Keratinocyte (primary cell): ENCODE data around the gene DLG2. TPM values are rescaled to one million over a fixed set of nuclear protein-coding genes. Genes with fewer than 3 reads are reported as not detected.

Experiments used
- DNase-seq: peaks from one replicate; pipeline ENCODE4 v3.0.0-alpha.2; 2011; ENCODE audit warnings: low read depth, missing footprints, low spot score
- FAIRE-seq: peaks from 2 replicates; lab custom pipeline; 2011; peaks lifted over from hg19 to GRCh38; lab: Jason Lieb, UNC
- H2AFZ ChIP-seq: 2 replicates; pipeline ENCODE4 v1.6.0; 2012; ENCODE audit warnings: low read length, control low read depth, inconsistent platforms; ENCODE audit not compliant: control insufficient read depth
- H3K27ac ChIP-seq: 2 replicates; pipeline ENCODE4 v1.5.1; 2011; ENCODE audit warnings: low read length; ENCODE audit not compliant: control insufficient read depth, insufficient read depth
- H3K27me3 ChIP-seq: 3 replicates; pipeline ENCODE4 v1.6.0; 2011; ENCODE audit warnings: low read length; ENCODE audit not compliant: control insufficient read depth, insufficient read depth; ENCODE audit errors: extremely low read depth
- H3K36me3 ChIP-seq, 2 experiments: 2 replicates in 1 of 2; 3 replicates in 1 of 2; pipeline ENCODE4 v1.5.1; 2011; ENCODE audit warnings: low read length in 2 of 2, mild to moderate bottlenecking in 1 of 2; ENCODE audit not compliant: control insufficient read depth in 2 of 2, insufficient read depth in 2 of 2; ENCODE audit errors: extremely low read depth in 1 of 2
- H3K4me1 ChIP-seq: 3 replicates; pipeline ENCODE4 v1.5.1; 2011; ENCODE audit warnings: low read length; ENCODE audit not compliant: control insufficient read depth, insufficient read depth; ENCODE audit errors: extremely low read depth
- H3K4me2 ChIP-seq: 3 replicates; pipeline ENCODE4 v1.6.0; 2011; ENCODE audit warnings: low read depth, low read length; ENCODE audit not compliant: control insufficient read depth, insufficient read depth; ENCODE audit errors: extremely low read depth
- H3K4me3 ChIP-seq, 3 experiments: fragments of 200-600 bp in 1 of 3; sonication (generic) in 1 of 3; 2 replicates in 2 of 3; 3 replicates in 1 of 3; pipeline ENCODE4 v1.5.1; 2011 to 2016; ENCODE audit warnings: low read length in 3 of 3, mild to moderate bottlenecking in 3 of 3, control low read depth in 2 of 3, inconsistent platforms in 1 of 3, low read depth in 1 of 3, mixed read lengths in 1 of 3, mixed run types in 1 of 3, moderate library complexity in 1 of 3; ENCODE audit not compliant: control insufficient read depth in 2 of 3, insufficient read depth in 2 of 3; ENCODE audit errors: extremely low read depth in 1 of 3
- H3K79me2 ChIP-seq: 2 replicates; pipeline ENCODE4 v1.6.0; 2012; ENCODE audit warnings: low read length; ENCODE audit not compliant: control insufficient read depth, insufficient read depth
- H3K9ac ChIP-seq: 3 replicates; pipeline ENCODE4 v1.6.0; 2011; ENCODE audit warnings: low read length; ENCODE audit not compliant: control insufficient read depth, insufficient read depth; ENCODE audit errors: extremely low read depth
- H3K9me1 ChIP-seq: 3 replicates; pipeline ENCODE4 v1.6.0; 2011; ENCODE audit warnings: low read length; ENCODE audit not compliant: control insufficient read depth, insufficient read depth; ENCODE audit errors: extremely low read depth
- H3K9me3 ChIP-seq: 2 replicates; pipeline ENCODE4 v1.5.1; 2012; ENCODE audit warnings: low read depth, low read length; ENCODE audit not compliant: control insufficient read depth
- H4K20me1 ChIP-seq: 3 replicates; pipeline ENCODE4 v1.6.0; 2011; ENCODE audit warnings: low read length; ENCODE audit not compliant: control insufficient read depth, insufficient read depth; ENCODE audit errors: extremely low read depth
- CTCF ChIP-seq, 3 experiments: IDR thresholded peaks in 1 of 3; conservative IDR thresholded peaks in 1 of 3; optimal IDR thresholded peaks in 1 of 3; 2 replicates in 2 of 3; 3 replicates in 1 of 3; pipeline versions ENCODE3 to v1.5.1; 2011; ENCODE audit warnings: low read length in 3 of 3, mild to moderate bottlenecking in 3 of 3, moderate library complexity in 2 of 3, control low read depth in 1 of 3, inconsistent platforms in 1 of 3; ENCODE audit not compliant: insufficient read depth in 2 of 3; ENCODE audit errors: extremely low read depth in 1 of 3
- EZH2 ChIP-seq: IDR thresholded peaks from one replicate; pipeline ENCODE4 v1.6.1; 2012; ENCODE audit warnings: inconsistent platforms, mild to moderate bottlenecking, low read length, moderate library complexity
- dilution Hi-C: fragments of 300-500 bp; cut with MboI; formaldehyde crosslinking; loops from one replicate; pipeline ENCODE4 v1.7.0; 2020; ENCODE audit warnings: low sequenced_read_pairs; ENCODE audit not compliant: extremely low pct_ligation_motif_present
- polyA plus RNA-seq, 5 experiments: library from polyadenylated mRNA; depleted of rRNA in 3 of 5; stranded (reverse) in 3 of 5; stranded (forward) in 1 of 5; unstranded in 1 of 5; fragments of >200 nt; gene quantifications; 1 replicate in 1 of 5; 2 replicates in 3 of 5; 3 replicates in 1 of 5; pipeline versions ENCODE4 v1.2.1 to v1.2.3, GENCODE V29; 2011 to 2012; ENCODE audit warnings: missing spikeins in 2 of 5, low read depth in 1 of 5, low replicate concordance in 1 of 5

Gene DLG2
- polyA plus RNA-seq, 1 donor (not counting 4 experiments of a cell fraction or from before 2014, with no cell fraction given): 0.55 TPM

GRCh38 chr11:84144531-84144930 is 1482.6 kb downstream of the DLG2 start:
- Histone ChIP-seq H3K9ac (no peak overlapping the region), H3K36me3 (no peaks in the 10 kb centered on the region), H3K27me3 (no peaks in the 10 kb centered on the region), H3K9me1 (no peaks in the 10 kb centered on the region), H3K4me2 (no peak overlapping the region), H2AFZ (no peak overlapping the region), H3K79me2 (no peaks in the 10 kb centered on the region), H3K4me3 (no peak overlapping the region), H3K9me3 (no peaks in the 10 kb centered on the region), H3K4me1 (no peaks in the 10 kb centered on the region), H4K20me1 (no peaks in the 10 kb centered on the region), H3K27ac (no peak overlapping the region)
- TF ChIP-seq EZH2 (no peak), CTCF (optimal IDR thresholded peaks at IDR 0.05 in 1 of 3, IDR thresholded peaks at IDR 0.05 in 1 of 3, conservative IDR thresholded peaks at IDR 0.05 in 1 of 3; ENCODE audit: extremely low read depth in 1 of 3, insufficient read depth in 2 of 3, low read length in 3 of 3) (no peak)
- no peak for DNase-seq
- dilution Hi-C loops: no loop called here
- no peak for FAIRE-seq

GRCh38 chr11:84142411-84142810 is 1484.7 kb downstream of the DLG2 start:
- H3K36me3 ChIP-seq: no peaks in the 10 kb centered on the region
- H3K9ac ChIP-seq: no peak overlapping the region
- dilution Hi-C loops: no loop called here
- no peak overlapping the region for H3K4me2 ChIP-seq
- H4K20me1 ChIP-seq: no peaks in the 10 kb centered on the region
- no peak for TF ChIP-seq EZH2
- TF ChIP-seq CTCF (optimal IDR thresholded peaks at IDR 0.05 in 1 of 3, IDR thresholded peaks at IDR 0.05 in 1 of 3, conservative IDR thresholded peaks at IDR 0.05 in 1 of 3; ENCODE audit: extremely low read depth in 1 of 3, insufficient read depth in 2 of 3, low read length in 3 of 3): no peak
- DNase-seq (no peak), FAIRE-seq (no peak)
- H2AFZ ChIP-seq: no peak overlapping the region
- H3K9me3 ChIP-seq: no peaks in the 10 kb centered on the region
- no peaks in the 10 kb centered on the region for H3K27me3 ChIP-seq
- H3K9me1 ChIP-seq: no peaks in the 10 kb centered on the region
- no peak overlapping the region for H3K27ac ChIP-seq
- H3K4me3 ChIP-seq: no peak overlapping the region
- H3K4me1 ChIP-seq: no peaks in the 10 kb centered on the region
- no peaks in the 10 kb centered on the region for H3K79me2 ChIP-seq
